GM12878 (cell line): ENCODE measurements around the gene RHOG. TPM values are rescaled to one million over a fixed set of nuclear protein-coding genes. Genes with fewer than 3 reads are reported as not detected.

Source experiments
- ATF7 ChIP-seq: fragments of 450-650 bp; IDR thresholded peaks from 2 replicates; pipeline ENCODE4 v1.6.1; 2016; ENCODE audit warnings: low read depth, mild to moderate bottlenecking
- CBFB ChIP-seq: IDR thresholded peaks from 2 replicates; pipeline ENCODE4 v1.6.1; 2016; ENCODE audit warnings: antibody characterized with exemption, low read depth
- CBX5 ChIP-seq: sonication (generic); IDR thresholded peaks from 2 replicates; pipeline ENCODE4 v1.6.1; 2016; ENCODE audit warnings: low read depth, moderate library complexity, mild to moderate bottlenecking, inconsistent platforms
- CHD1 ChIP-seq: IDR thresholded peaks from 2 replicates; pipeline ENCODE4 v1.6.1; 2012; ENCODE audit warnings: low read depth, low read length, improper control_type of control experiment
- ESRRA ChIP-seq: IDR thresholded peaks from 2 replicates; pipeline ENCODE4 v1.6.1; 2012; ENCODE audit warnings: mild to moderate bottlenecking, low read length, improper control_type of control experiment
- HDAC2 ChIP-seq: fragments of 200-600 bp; sonication (generic); IDR thresholded peaks from 2 replicates; pipeline ENCODE4 v1.6.1; 2017
- IKZF2 ChIP-seq, 2 experiments: fragments of 450-650 bp; IDR thresholded peaks; 2 replicates each; pipeline ENCODE4 v1.6.1; 2017; ENCODE audit warnings: mild to moderate bottlenecking in 2 of 2, moderate library complexity in 2 of 2
- LARP7 ChIP-seq: fragments of 450-650 bp; IDR thresholded peaks from 2 replicates; pipeline ENCODE4 v1.6.1; 2017; ENCODE audit warnings: mild to moderate bottlenecking
- NKRF ChIP-seq: fragments of 450-650 bp; conservative IDR thresholded peaks from 2 replicates; pipeline ENCODE4 v1.6.1; 2017; ENCODE audit warnings: mild to moderate bottlenecking, moderate library complexity
- PML ChIP-seq: IDR thresholded peaks from 2 replicates; pipeline ENCODE4 v1.6.1; 2012; ENCODE audit warnings: low read length, inconsistent platforms
- POLR2A ChIP-seq: IDR thresholded peaks from 2 replicates; pipeline ENCODE4 v1.6.1; 2011; ENCODE audit warnings: low read depth, mild to moderate bottlenecking, low read length
- SP1 ChIP-seq: IDR thresholded peaks from one replicate; pipeline ENCODE4 v1.6.1; 2011; ENCODE audit warnings: low read depth, low read length
- SREBF1 ChIP-seq: IDR thresholded peaks from 2 replicates; pipeline ENCODE4 v1.6.1; 2012; ENCODE audit warnings: mild to moderate bottlenecking, low read length
- SREBF2 ChIP-seq: IDR thresholded peaks from 2 replicates; pipeline ENCODE4 v1.6.1; 2012; ENCODE audit warnings: mild to moderate bottlenecking, low read length
- SRF ChIP-seq, 2 experiments: IDR thresholded peaks; 2 replicates each; pipeline ENCODE4 v1.6.1; 2011; ENCODE audit warnings: low read depth in 2 of 2, low read length in 2 of 2, mild to moderate bottlenecking in 1 of 2, moderate library complexity in 1 of 2
- SUZ12 ChIP-seq: fragments of 200-600 bp; sonication (generic); IDR thresholded peaks from one replicate; pipeline ENCODE4 v1.6.1; 2018; ENCODE audit warnings: antibody characterized with exemption, mild to moderate bottlenecking; ENCODE audit not compliant: unreplicated experiment
- polyA plus RNA-seq, 11 experiments: library from polyadenylated mRNA; depleted of rRNA in 4 of 11; unstranded in 6 of 11; stranded (reverse) in 5 of 11; fragments of >200 nt; fragmentation: Nextera tagmentation in 4 of 11; fragmentation: Illumina TruSeq in 1 of 11; extraction: Ambion mirVana in 4 of 11; extraction: Trizol in 1 of 11; gene quantifications; 1 replicate in 1 of 11; 2 replicates in 10 of 11; pipeline versions ENCODE4 v1.2.1 to v1.2.3, GENCODE V29; 2011 to 2016; ENCODE audit warnings: inconsistent platforms in 2 of 11, missing spikeins in 2 of 11, low read depth in 1 of 11
- total RNA-seq, 4 experiments: library from RNA; depleted of rRNA in 3 of 4; stranded (reverse); fragments of >200 nt in 3 of 4; fragmentation: Illumina TruSeq in 1 of 4; extraction: Trizol in 1 of 4; gene quantifications; 2 replicates each; pipeline versions ENCODE4 v1.2.1 to v1.2.3, GENCODE V29; 2013 to 2021
- TF ChIP-seq, protein P1 (sequence below): IDR thresholded peaks from 2 replicates; pipeline ENCODE4 v1.6.1; 2011; ENCODE audit warnings: mild to moderate bottlenecking, low read depth, low read length, moderate library complexity; ENCODE audit not compliant: insufficient replicate concordance
- TF ChIP-seq, protein P2 (sequence below): IDR thresholded peaks from 2 replicates; pipeline ENCODE4 v1.6.1; 2011; ENCODE audit warnings: borderline replicate concordance, low read depth, mild to moderate bottlenecking, moderate library complexity, low read length; ENCODE audit not compliant: insufficient read depth, poor library complexity, severe bottlenecking
- TF ChIP-seq, protein P3 (sequence below): IDR thresholded peaks from 2 replicates; pipeline ENCODE4 v1.6.1; 2012; ENCODE audit warnings: low read depth, low read length, improper control_type of control experiment
- TF ChIP-seq, protein P4 (sequence below): fragments of 450-650 bp; formaldehyde crosslinking; IDR thresholded peaks from 2 replicates; pipeline ENCODE4 v1.4.0; 2020; ENCODE audit warnings: mild to moderate bottlenecking, moderate library complexity
- TF ChIP-seq, protein P5 (sequence below): fragments of 450-650 bp; IDR thresholded peaks from 2 replicates; pipeline ENCODE4 v1.6.1; 2014; ENCODE audit warnings: mild to moderate bottlenecking

Gene RHOG
- total and polyA plus RNA-seq, 10 of the 15 experiments (the other 5 are each of a cell fraction or from before 2014, with no cell fraction given): 16.0 to 172 (median 94.8) TPM

DNA sequence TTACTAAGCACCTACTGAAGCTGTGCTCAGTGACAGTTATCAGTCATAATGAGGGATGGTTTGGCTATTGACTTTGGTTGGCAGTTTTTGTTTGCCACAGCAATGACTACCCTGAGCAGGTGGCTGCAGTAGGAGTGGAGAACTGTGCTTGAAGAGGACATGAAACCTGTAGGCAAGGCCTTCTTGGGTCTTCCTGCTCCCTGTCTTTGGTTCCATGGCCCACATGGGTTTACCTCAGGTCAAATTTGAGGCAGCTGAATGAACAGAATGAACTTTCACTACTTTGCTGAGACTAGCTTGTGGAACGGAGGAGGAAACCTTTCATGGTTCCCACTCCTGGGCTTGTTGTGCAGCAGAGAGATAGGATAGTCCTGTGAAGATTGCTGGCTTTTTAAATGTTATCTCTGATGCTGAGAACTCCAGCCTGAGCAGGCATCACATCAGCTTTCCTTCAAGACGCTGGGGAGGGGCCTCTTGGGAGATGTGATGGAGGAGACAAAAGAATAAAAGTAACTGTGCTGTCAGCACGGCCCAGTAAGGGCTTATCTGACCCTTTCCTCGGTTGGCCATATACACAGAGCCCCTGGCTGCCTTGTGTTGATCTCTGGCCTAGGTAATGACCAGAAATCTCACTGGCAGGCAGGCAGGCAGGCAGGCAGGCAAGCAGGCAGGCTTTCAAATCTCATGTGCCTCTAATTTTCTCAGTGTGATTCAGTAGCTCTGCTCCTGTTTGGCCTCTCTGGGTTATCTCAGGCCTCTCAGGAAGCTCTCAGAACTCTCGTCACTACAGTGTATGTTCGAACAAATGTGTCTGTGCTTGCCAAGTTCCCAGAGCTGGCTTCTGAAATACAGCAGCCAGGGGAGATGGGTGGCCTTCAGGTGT, 26.7 kb upstream of the RHOG start (continued):
- TF ChIP-seq, protein P1, sequence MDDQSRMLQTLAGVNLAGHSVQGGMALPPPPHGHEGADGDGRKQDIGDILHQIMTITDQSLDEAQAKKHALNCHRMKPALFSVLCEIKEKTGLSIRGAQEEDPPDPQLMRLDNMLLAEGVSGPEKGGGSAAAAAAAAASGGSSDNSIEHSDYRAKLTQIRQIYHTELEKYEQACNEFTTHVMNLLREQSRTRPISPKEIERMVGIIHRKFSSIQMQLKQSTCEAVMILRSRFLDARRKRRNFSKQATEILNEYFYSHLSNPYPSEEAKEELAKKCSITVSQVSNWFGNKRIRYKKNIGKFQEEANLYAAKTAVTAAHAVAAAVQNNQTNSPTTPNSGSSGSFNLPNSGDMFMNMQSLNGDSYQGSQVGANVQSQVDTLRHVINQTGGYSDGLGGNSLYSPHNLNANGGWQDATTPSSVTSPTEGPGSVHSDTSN: peak; percentile 76
- TF ChIP-seq POLR2A (no peak), IKZF2 (IDR thresholded peaks at IDR 0.05) (no peak; a peak in 1 of 4 replicates), SREBF2 (no peak), ATF7 (no peak), SUZ12 (no peak), PML (no peak), NKRF (no peak), CBFB (no peak), SRF (IDR thresholded peaks at IDR 0.05; ENCODE audit: low read depth in 2 of 2, low read length in 2 of 2) (peak; percentile 38 to 53; a peak in 1 of 4 replicates), SP1 (no peak), HDAC2 (no peak), SREBF1 (no peak), CBX5 (no peak), LARP7 (no peak), CHD1 (no peak), ESRRA (no peak)
- TF ChIP-seq, protein P2, sequence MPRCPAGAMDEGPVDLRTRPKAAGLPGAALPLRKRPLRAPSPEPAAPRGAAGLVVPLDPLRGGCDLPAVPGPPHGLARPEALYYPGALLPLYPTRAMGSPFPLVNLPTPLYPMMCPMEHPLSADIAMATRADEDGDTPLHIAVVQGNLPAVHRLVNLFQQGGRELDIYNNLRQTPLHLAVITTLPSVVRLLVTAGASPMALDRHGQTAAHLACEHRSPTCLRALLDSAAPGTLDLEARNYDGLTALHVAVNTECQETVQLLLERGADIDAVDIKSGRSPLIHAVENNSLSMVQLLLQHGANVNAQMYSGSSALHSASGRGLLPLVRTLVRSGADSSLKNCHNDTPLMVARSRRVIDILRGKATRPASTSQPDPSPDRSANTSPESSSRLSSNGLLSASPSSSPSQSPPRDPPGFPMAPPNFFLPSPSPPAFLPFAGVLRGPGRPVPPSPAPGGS: peak; percentile 31
- TF ChIP-seq, protein P3, sequence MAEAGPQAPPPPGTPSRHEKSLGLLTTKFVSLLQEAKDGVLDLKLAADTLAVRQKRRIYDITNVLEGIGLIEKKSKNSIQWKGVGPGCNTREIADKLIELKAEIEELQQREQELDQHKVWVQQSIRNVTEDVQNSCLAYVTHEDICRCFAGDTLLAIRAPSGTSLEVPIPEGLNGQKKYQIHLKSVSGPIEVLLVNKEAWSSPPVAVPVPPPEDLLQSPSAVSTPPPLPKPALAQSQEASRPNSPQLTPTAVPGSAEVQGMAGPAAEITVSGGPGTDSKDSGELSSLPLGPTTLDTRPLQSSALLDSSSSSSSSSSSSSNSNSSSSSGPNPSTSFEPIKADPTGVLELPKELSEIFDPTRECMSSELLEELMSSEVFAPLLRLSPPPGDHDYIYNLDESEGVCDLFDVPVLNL: no peak
- TF ChIP-seq, protein P4, sequence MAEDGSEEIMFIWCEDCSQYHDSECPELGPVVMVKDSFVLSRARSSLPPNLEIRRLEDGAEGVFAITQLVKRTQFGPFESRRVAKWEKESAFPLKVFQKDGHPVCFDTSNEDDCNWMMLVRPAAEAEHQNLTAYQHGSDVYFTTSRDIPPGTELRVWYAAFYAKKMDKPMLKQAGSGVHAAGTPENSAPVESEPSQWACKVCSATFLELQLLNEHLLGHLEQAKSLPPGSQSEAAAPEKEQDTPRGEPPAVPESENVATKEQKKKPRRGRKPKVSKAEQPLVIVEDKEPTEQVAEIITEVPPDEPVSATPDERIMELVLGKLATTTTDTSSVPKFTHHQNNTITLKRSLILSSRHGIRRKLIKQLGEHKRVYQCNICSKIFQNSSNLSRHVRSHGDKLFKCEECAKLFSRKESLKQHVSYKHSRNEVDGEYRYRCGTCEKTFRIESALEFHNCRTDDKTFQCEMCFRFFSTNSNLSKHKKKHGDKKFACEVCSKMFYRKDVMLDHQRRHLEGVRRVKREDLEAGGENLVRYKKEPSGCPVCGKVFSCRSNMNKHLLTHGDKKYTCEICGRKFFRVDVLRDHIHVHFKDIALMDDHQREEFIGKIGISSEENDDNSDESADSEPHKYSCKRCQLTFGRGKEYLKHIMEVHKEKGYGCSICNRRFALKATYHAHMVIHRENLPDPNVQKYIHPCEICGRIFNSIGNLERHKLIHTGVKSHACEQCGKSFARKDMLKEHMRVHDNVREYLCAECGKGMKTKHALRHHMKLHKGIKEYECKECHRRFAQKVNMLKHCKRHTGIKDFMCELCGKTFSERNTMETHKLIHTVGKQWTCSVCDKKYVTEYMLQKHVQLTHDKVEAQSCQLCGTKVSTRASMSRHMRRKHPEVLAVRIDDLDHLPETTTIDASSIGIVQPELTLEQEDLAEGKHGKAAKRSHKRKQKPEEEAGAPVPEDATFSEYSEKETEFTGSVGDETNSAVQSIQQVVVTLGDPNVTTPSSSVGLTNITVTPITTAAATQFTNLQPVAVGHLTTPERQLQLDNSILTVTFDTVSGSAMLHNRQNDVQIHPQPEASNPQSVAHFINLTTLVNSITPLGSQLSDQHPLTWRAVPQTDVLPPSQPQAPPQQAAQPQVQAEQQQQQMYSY (CRISPR knock-in tag): no peak
- TF ChIP-seq, protein P5, sequence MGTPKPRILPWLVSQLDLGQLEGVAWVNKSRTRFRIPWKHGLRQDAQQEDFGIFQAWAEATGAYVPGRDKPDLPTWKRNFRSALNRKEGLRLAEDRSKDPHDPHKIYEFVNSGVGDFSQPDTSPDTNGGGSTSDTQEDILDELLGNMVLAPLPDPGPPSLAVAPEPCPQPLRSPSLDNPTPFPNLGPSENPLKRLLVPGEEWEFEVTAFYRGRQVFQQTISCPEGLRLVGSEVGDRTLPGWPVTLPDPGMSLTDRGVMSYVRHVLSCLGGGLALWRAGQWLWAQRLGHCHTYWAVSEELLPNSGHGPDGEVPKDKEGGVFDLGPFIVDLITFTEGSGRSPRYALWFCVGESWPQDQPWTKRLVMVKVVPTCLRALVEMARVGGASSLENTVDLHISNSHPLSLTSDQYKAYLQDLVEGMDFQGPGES: no peak
